ENCODE results near the gene PPP2R2B.

The PPP2R2B gene

DNA sequence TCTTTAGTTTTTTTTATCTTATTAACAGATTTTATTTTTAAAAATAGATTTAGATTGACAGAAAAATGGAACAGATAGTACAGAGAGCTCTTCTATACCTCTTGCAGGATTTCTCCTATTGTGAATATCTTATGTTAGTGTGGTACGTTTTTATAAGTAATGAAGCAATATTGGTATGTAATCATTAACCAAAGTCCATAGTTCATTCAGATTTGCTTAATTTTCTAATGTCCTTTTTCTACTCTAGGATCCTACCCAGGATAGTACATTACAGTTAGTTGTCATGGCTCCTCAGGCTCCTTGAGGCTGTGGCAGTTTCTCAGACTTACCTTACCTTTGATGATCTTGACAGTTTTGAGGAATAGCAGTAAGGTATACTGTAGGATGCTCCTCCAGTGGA is 30.4 kb downstream of the PPP2R2B start:
- ATAC-seq: no peak
- TF ChIP-seq, protein P1, sequence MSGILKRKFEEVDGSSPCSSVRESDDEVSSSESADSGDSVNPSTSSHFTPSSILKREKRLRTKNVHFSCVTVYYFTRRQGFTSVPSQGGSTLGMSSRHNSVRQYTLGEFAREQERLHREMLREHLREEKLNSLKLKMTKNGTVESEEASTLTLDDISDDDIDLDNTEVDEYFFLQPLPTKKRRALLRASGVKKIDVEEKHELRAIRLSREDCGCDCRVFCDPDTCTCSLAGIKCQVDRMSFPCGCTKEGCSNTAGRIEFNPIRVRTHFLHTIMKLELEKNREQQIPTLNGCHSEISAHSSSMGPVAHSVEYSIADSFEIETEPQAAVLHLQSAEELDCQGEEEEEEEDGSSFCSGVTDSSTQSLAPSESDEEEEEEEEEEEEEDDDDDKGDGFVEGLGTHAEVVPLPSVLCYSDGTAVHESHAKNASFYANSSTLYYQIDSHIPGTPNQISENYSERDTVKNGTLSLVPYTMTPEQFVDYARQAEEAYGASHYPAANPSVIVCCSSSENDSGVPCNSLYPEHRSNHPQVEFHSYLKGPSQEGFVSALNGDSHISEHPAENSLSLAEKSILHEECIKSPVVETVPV (CRISPR knock-in tag; IDR thresholded peaks at IDR 0.05): no peak
- TF ChIP-seq CSDC2 (CRISPR knock-in tag; IDR thresholded peaks at IDR 0.05) (no peak), TOX (CRISPR knock-in tag; IDR thresholded peaks at IDR 0.05; ENCODE audit: borderline replicate concordance) (no peak), ESRRG (CRISPR knock-in tag; IDR thresholded peaks at IDR 0.05) (no peak), TCF4 (CRISPR knock-in tag; IDR thresholded peaks at IDR 0.05; ENCODE audit: borderline replicate concordance) (no peak), ARNTL (CRISPR knock-in tag; IDR thresholded peaks at IDR 0.05; ENCODE audit: borderline replicate concordance, low read depth) (no peak), BACH2 (CRISPR knock-in tag; IDR thresholded peaks at IDR 0.05; ENCODE audit: borderline replicate concordance) (no peak), ZNF8 (CRISPR knock-in tag; IDR thresholded peaks at IDR 0.05) (no peak), PPARA (CRISPR knock-in tag; IDR thresholded peaks at IDR 0.05; ENCODE audit: borderline replicate concordance) (no peak), RARB (CRISPR knock-in tag; IDR thresholded peaks at IDR 0.05) (no peak), ISL1 (CRISPR knock-in tag; IDR thresholded peaks at IDR 0.05) (no peak)
- TF ChIP-seq, protein P2, sequence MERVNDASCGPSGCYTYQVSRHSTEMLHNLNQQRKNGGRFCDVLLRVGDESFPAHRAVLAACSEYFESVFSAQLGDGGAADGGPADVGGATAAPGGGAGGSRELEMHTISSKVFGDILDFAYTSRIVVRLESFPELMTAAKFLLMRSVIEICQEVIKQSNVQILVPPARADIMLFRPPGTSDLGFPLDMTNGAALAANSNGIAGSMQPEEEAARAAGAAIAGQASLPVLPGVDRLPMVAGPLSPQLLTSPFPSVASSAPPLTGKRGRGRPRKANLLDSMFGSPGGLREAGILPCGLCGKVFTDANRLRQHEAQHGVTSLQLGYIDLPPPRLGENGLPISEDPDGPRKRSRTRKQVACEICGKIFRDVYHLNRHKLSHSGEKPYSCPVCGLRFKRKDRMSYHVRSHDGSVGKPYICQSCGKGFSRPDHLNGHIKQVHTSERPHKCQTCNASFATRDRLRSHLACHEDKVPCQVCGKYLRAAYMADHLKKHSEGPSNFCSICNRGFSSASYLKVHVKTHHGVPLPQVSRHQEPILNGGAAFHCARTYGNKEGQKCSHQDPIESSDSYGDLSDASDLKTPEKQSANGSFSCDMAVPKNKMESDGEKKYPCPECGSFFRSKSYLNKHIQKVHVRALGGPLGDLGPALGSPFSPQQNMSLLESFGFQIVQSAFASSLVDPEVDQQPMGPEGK (CRISPR knock-in tag; IDR thresholded peaks at IDR 0.05; ENCODE audit: borderline replicate concordance): no peak
- TF ChIP-seq, protein P3, sequence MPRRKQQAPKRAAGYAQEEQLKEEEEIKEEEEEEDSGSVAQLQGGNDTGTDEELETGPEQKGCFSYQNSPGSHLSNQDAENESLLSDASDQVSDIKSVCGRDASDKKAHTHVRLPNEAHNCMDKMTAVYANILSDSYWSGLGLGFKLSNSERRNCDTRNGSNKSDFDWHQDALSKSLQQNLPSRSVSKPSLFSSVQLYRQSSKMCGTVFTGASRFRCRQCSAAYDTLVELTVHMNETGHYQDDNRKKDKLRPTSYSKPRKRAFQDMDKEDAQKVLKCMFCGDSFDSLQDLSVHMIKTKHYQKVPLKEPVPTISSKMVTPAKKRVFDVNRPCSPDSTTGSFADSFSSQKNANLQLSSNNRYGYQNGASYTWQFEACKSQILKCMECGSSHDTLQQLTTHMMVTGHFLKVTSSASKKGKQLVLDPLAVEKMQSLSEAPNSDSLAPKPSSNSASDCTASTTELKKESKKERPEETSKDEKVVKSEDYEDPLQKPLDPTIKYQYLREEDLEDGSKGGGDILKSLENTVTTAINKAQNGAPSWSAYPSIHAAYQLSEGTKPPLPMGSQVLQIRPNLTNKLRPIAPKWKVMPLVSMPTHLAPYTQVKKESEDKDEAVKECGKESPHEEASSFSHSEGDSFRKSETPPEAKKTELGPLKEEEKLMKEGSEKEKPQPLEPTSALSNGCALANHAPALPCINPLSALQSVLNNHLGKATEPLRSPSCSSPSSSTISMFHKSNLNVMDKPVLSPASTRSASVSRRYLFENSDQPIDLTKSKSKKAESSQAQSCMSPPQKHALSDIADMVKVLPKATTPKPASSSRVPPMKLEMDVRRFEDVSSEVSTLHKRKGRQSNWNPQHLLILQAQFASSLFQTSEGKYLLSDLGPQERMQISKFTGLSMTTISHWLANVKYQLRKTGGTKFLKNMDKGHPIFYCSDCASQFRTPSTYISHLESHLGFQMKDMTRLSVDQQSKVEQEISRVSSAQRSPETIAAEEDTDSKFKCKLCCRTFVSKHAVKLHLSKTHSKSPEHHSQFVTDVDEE (CRISPR knock-in tag; IDR thresholded peaks at IDR 0.05): no peak

DNA sequence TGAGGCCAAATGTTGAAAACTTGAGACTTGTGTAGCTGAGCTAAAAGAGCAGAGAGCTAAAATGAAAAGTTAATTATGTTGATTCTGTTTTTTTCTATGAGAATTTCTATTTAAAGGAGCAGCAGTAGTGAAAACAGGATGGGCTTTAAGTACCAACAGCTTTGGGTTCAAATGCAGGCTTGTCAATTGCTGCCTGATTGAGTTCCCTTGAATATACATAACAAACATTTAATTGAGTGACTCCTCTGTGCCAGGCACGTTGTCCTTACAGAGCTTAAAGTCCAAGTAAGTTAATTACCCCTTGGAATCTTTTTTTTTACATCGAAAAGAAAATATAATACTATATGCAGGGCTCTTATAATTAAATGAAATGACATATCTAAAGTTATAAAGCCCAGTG is 38.5 kb downstream of the PPP2R2B start:
- TF ChIP-seq ZFP3 (CRISPR knock-in tag; IDR thresholded peaks at IDR 0.05) (no peak), ZC3H10 (CRISPR knock-in tag; IDR thresholded peaks at IDR 0.05) (no peak), ZNF8 (CRISPR knock-in tag; IDR thresholded peaks at IDR 0.05) (no peak), PPARA (CRISPR knock-in tag; IDR thresholded peaks at IDR 0.05; ENCODE audit: borderline replicate concordance) (no peak), ISL1 (CRISPR knock-in tag; IDR thresholded peaks at IDR 0.05) (no peak)
- TF ChIP-seq, protein P4, sequence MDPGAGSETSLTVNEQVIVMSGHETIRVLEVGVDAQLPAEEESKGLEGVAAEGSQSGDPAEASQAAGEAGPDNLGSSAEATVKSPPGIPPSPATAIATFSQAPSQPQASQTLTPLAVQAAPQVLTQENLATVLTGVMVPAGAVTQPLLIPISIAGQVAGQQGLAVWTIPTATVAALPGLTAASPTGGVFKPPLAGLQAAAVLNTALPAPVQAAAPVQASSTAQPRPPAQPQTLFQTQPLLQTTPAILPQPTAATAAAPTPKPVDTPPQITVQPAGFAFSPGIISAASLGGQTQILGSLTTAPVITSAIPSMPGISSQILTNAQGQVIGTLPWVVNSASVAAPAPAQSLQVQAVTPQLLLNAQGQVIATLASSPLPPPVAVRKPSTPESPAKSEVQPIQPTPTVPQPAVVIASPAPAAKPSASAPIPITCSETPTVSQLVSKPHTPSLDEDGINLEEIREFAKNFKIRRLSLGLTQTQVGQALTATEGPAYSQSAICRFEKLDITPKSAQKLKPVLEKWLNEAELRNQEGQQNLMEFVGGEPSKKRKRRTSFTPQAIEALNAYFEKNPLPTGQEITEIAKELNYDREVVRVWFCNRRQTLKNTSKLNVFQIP (CRISPR knock-in tag; IDR thresholded peaks at IDR 0.05; ENCODE audit: borderline replicate concordance, low read depth): no peak
- TF ChIP-seq, protein P1 (CRISPR knock-in tag; IDR thresholded peaks at IDR 0.05): no peak
- TF ChIP-seq, protein P5, sequence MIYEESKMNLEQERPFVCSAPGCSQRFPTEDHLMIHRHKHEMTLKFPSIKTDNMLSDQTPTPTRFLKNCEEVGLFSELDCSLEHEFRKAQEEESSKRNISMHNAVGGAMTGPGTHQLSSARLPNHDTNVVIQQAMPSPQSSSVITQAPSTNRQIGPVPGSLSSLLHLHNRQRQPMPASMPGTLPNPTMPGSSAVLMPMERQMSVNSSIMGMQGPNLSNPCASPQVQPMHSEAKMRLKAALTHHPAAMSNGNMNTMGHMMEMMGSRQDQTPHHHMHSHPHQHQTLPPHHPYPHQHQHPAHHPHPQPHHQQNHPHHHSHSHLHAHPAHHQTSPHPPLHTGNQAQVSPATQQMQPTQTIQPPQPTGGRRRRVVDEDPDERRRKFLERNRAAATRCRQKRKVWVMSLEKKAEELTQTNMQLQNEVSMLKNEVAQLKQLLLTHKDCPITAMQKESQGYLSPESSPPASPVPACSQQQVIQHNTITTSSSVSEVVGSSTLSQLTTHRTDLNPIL (CRISPR knock-in tag; IDR thresholded peaks at IDR 0.05; ENCODE audit: low read depth): no peak
- ATAC-seq: no peak

DNA sequence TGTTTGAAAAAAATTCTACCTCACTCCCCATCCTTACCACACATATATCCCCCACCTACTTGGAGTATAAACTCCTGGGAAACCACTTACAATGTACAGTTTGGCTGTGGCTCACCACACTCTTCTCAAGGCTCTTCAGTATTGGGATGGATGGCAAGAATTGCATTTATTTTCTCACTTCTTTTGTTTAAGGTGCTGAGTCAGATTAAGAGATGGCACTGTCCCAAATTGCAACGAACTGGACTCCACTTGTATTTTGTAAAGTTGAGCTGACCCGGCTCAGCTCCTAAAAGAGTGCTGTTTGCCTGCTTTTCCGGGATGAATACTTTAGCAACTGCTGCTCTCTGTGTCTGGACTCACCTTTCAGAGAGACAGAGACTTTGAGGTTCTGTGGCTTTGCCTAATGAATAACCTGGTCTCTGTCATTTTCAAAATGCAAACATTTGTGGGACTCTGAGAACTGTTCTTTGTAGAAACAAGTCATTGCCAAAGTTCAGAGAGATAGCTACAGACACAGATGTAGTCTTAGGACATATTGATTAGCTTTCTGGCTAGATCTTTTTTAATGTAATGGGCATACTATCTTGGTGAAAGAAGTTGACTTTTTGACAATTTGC is 42.2 kb downstream of the PPP2R2B start:
- ATAC-seq: no peak
- TF ChIP-seq, protein P1 (CRISPR knock-in tag; IDR thresholded peaks at IDR 0.05): no peak
- TF ChIP-seq, protein P5 (CRISPR knock-in tag; IDR thresholded peaks at IDR 0.05; ENCODE audit: low read depth): no peak
- TF ChIP-seq ARNTL (CRISPR knock-in tag; IDR thresholded peaks at IDR 0.05; ENCODE audit: borderline replicate concordance, low read depth) (no peak), ZC3H10 (CRISPR knock-in tag; IDR thresholded peaks at IDR 0.05) (no peak), BACH2 (CRISPR knock-in tag; IDR thresholded peaks at IDR 0.05; ENCODE audit: borderline replicate concordance) (no peak), OSR1 (CRISPR knock-in tag; IDR thresholded peaks at IDR 0.05) (no peak), ZFP3 (CRISPR knock-in tag; IDR thresholded peaks at IDR 0.05) (no peak), ZNF8 (CRISPR knock-in tag; IDR thresholded peaks at IDR 0.05) (no peak), GLIS3 (CRISPR knock-in tag; IDR thresholded peaks at IDR 0.05) (no peak), ISL1 (CRISPR knock-in tag; IDR thresholded peaks at IDR 0.05) (no peak), CSDC2 (CRISPR knock-in tag; IDR thresholded peaks at IDR 0.05) (no peak)
- TF ChIP-seq, protein P4 (CRISPR knock-in tag; IDR thresholded peaks at IDR 0.05; ENCODE audit: borderline replicate concordance, low read depth): no peak

Measured in SK-N-SH treated with all-trans-retinoic acid at 6 μM for 48 hours (cell line).